GM12865 (cell line): ENCODE results near the gene DOCK1.

ENCODE experiments used
- DNase-seq: peaks from one replicate; pipeline ENCODE4 v3.0.0; 2010; ENCODE audit warnings: low read depth
- H3K4me3 ChIP-seq: 2 replicates; pipeline ENCODE4 v1.5.1; 2011; ENCODE audit warnings: mild to moderate bottlenecking, low read depth, low read length, control low read depth
- CTCF ChIP-seq: IDR thresholded peaks from 2 replicates; pipeline ENCODE4 v1.5.1; 2011; ENCODE audit warnings: low read length, control low read depth, low read depth, inconsistent platforms; ENCODE audit not compliant: insufficient read depth; ENCODE audit errors: missing control alignments

DOCK1 gene

DNA sequence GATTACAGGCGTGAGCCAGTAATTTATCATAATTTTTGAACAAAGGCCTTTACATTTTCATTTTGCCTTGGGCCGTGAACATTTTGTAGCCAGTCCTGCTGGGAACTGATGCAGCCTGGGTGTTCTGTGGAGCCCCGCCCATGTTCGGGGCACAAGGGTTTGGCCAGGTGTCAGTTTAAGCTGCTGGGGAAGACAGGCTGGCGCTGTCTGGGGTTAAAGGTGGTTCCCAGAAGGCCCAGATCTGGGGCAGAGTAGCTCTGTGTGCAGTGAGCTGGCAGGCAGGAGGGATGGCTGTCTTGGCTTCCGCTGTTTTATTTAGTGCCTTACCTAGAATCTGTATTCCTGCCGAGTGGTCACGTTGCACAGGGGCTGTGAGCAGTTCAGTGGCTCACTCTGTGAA, 50.2 kb downstream of the DOCK1 start:
- H3K4me3 ChIP-seq, result no peak overlapping the region

GRCh38 chr10:126955934-126956711, 50.9 kb downstream of the DOCK1 start:
- no peak for TF ChIP-seq CTCF
- DNase-seq, result no peak
- H3K4me3 ChIP-seq, result no peak overlapping the region

More for the DNA sequence above, 50.2 kb downstream of the DOCK1 start:
- no peak for TF ChIP-seq CTCF
- no peak for DNase-seq

DNA sequence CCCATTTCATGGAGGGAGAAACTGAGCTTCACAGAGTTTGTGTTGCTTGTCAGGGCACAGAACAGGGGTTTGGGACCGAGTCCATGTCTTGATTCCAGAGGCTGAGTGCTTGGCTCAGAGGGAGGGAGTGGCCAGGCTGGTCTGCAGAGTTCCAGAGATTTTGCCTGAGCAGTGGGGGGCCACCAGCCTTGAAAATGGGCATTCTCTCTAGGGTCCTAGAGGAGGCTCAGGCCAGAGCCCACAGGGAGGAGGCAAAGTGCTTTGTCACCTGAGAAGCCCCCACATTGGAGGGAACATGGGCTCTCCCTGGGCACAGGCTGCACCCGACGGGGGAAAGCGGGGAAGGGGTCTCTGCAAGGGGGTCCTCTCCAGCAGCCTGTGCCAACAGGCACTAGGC, 51.5 kb downstream of the DOCK1 start:
- no peak for DNase-seq
- TF ChIP-seq CTCF, result no peak

GRCh38 chr10:126957111-126957510, 51.9 kb downstream of the DOCK1 start:
- no peak for TF ChIP-seq CTCF
- no peak overlapping the region for H3K4me3 ChIP-seq
- no peak for DNase-seq

More for the DNA sequence above, 51.5 kb downstream of the DOCK1 start:
- no peak overlapping the region for H3K4me3 ChIP-seq

- H3K4me3 ChIP-seq, result no peak overlapping the region
- DNase-seq, result no peak
- no peak for TF ChIP-seq CTCF
Measured at GRCh38 chr10:126959431-126959830, 54.2 kb downstream of the DOCK1 start.

- H3K4me3 ChIP-seq, result no peak overlapping the region
- TF ChIP-seq CTCF, result no peak
- DNase-seq, result no peak
Measured at GRCh38 chr10:126959906-126960685, 54.9 kb downstream of the DOCK1 start.
